Subcutaneous abdominal adipose tissue (tissue), 5 donors: ENCODE measurements around the gene TTPAL.

Experiments
- H3K27ac ChIP-seq: one replicate; pipeline ENCODE4 v1.7.0; 2013; ENCODE audit warnings: low read depth, mild to moderate bottlenecking, inconsistent platforms, low read length, moderate library complexity
- H3K27me3 ChIP-seq, 5 donors: one replicate each; pipeline ENCODE4 v1.7.0; 2013; ENCODE audit warnings: low read length in 5 of 5, inconsistent platforms in 1 of 5; ENCODE audit not compliant: control insufficient read depth in 5 of 5, insufficient read depth in 4 of 5
- H3K36me3 ChIP-seq, 5 donors: one replicate each; pipeline ENCODE4 v1.7.0; 2013; ENCODE audit warnings: low read length in 5 of 5; ENCODE audit not compliant: control insufficient read depth in 5 of 5, insufficient read depth in 5 of 5
- H3K4me1 ChIP-seq, 5 donors: one replicate each; pipeline ENCODE4 v1.7.0; 2013; ENCODE audit warnings: low read length in 5 of 5, mild to moderate bottlenecking in 3 of 5, moderate library complexity in 1 of 5; ENCODE audit not compliant: control insufficient read depth in 5 of 5, insufficient read depth in 5 of 5
- H3K4me3 ChIP-seq, 5 donors: one replicate each; pipeline ENCODE4 v1.7.0; 2013; ENCODE audit warnings: low read length in 5 of 5, low read depth in 1 of 5
- H3K9ac ChIP-seq, 5 donors: one replicate each; pipeline ENCODE4 v1.7.0; 2013; ENCODE audit warnings: low read length in 5 of 5, mild to moderate bottlenecking in 4 of 5, moderate library complexity in 3 of 5
- H3K9me3 ChIP-seq, 5 donors: one replicate each; pipeline ENCODE4 v1.7.0; 2013; ENCODE audit warnings: low read length in 5 of 5; ENCODE audit not compliant: control insufficient read depth in 5 of 5
- donor health status: healthy.
- donor health status: healthy.
- donor health status: healthy.
- donor health status: healthy.
- donor health status: healthy.

TTPAL gene

DNA sequence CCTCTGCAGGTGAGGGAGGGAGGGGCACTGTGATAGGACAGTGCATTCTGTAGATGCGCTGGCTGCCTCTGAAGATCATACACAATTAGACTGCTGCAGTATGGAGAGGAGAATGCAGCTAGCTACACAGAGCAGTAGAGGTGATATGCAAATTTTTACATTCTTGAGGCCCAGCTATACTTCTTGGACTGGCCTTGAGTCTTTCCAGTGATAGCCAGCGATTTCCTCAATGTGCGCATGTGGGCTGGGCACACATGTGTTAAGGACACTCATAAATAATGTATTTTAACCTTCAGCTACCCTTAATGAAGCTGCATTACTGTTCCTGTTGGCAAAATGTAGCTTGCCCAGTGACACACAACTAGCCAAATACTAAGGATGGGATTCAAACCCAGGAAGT is 19.0 kb downstream of the TTPAL start:
- peak overlapping the region; percentile 15 for H3K27ac ChIP-seq
- H3K4me1 ChIP-seq = peaks cover 0 to 16% (median 9%) of the 10 kb centered on the region in 5 donors
- peaks cover 58 to 90% (median 80%) of the 10 kb centered on the region in 5 donors for H3K36me3 ChIP-seq
- no peaks in the 10 kb centered on the region for H3K9me3 ChIP-seq
- no peaks in the 10 kb centered on the region for H3K27me3 ChIP-seq
- H3K4me3 ChIP-seq = no peak overlapping the region
- no peak overlapping the region for H3K9ac ChIP-seq

DNA sequence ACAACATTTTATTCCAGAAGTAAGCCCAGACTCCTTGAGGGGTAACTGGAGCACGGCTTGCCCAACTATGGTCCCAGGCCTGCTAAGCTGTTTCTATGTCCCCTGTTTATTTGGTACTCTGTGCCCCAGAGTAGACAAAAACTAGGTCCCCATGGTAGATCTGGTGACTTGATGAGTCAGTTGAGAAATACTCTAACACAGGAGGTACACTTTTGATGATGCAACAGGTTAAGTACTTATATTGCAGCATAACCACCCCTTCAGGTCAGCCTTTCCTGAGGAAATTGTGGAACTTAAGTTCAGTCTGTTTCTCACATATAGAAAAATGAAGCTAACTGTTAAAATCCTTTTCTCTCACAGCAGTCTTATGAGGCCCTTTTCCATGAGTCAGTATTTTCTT is 19.6 kb downstream of the TTPAL start:
- peaks cover 59 to 90% (median 79%) of the 10 kb centered on the region in 5 donors for H3K36me3 ChIP-seq
- peaks cover 0 to 16% (median 9%) of the 10 kb centered on the region in 5 donors for H3K4me1 ChIP-seq
- H3K9ac ChIP-seq = no peak overlapping the region
- no peaks in the 10 kb centered on the region for H3K27me3 ChIP-seq
- H3K27ac ChIP-seq = peak overlapping the region; percentile 15
- no peaks in the 10 kb centered on the region for H3K9me3 ChIP-seq
- H3K4me3 ChIP-seq = no peak overlapping the region

GRCh38 chr20:44495802-44496481 is 20.3 kb downstream of the TTPAL start:
- H3K36me3 ChIP-seq = peaks cover 62 to 93% (median 83%) of the 10 kb centered on the region in 5 donors
- no peaks in the 10 kb centered on the region for H3K9me3 ChIP-seq
- H3K9ac ChIP-seq = no peak overlapping the region
- no peaks in the 10 kb centered on the region for H3K27me3 ChIP-seq
- H3K4me1 ChIP-seq = peaks cover 0 to 16% (median 9%) of the 10 kb centered on the region in 5 donors
- H3K27ac ChIP-seq = peak overlapping the region; percentile 15
- H3K4me3 ChIP-seq = no peak overlapping the region

- H3K27ac ChIP-seq = no peak overlapping the region
- no peaks in the 10 kb centered on the region for H3K27me3 ChIP-seq
- H3K36me3 ChIP-seq = peaks cover 71 to 94% (median 86%) of the 10 kb centered on the region in 5 donors
- no peak overlapping the region for H3K9ac ChIP-seq
- H3K4me3 ChIP-seq = no peak overlapping the region
- peaks cover 0 to 6% (median 4%) of the 10 kb centered on the region in 5 donors for H3K4me1 ChIP-seq
- H3K9me3 ChIP-seq = no peaks in the 10 kb centered on the region
Observed at GRCh38 chr20:44496976-44497375, 21.3 kb downstream of the TTPAL start.

- H3K36me3 ChIP-seq = peaks cover 69 to 94% (median 88%) of the 10 kb centered on the region in 5 donors
- no peak overlapping the region for H3K9ac ChIP-seq
- H3K4me3 ChIP-seq = no peak overlapping the region
- H3K4me1 ChIP-seq = no peaks in the 10 kb centered on the region
- no peaks in the 10 kb centered on the region for H3K27me3 ChIP-seq
- no peaks in the 10 kb centered on the region for H3K9me3 ChIP-seq
- H3K27ac ChIP-seq = no peak overlapping the region
Observed at GRCh38 chr20:44497761-44498160, 22.1 kb downstream of the TTPAL start.

- Histone ChIP-seq H3K4me1 (no peaks in the 10 kb centered on the region), H3K27ac (no peak overlapping the region), H3K9me3 (no peaks in the 10 kb centered on the region), H3K36me3 (peaks cover 77 to 95% (median 89%) of the 10 kb centered on the region in 5 donors), H3K4me3 (no peak overlapping the region), H3K9ac (no peak overlapping the region), H3K27me3 (no peaks in the 10 kb centered on the region)
Observed at GRCh38 chr20:44500221-44500620, 24.5 kb downstream of the TTPAL start.

GRCh38 chr20:44501448-44501847 is 25.8 kb downstream of the TTPAL start:
- H3K27ac ChIP-seq = no peak overlapping the region
- H3K9ac ChIP-seq = no peak overlapping the region
- no peaks in the 10 kb centered on the region for H3K27me3 ChIP-seq
- H3K4me3 ChIP-seq = no peak overlapping the region
- H3K9me3 ChIP-seq = no peaks in the 10 kb centered on the region
- peaks cover 67 to 94% (median 82%) of the 10 kb centered on the region in 5 donors for H3K36me3 ChIP-seq
- H3K4me1 ChIP-seq = no peaks in the 10 kb centered on the region

- H3K4me3 ChIP-seq = no peak overlapping the region
- H3K9ac ChIP-seq = no peak overlapping the region
- H3K9me3 ChIP-seq = no peaks in the 10 kb centered on the region
- no peak overlapping the region for H3K27ac ChIP-seq
- H3K27me3 ChIP-seq = no peaks in the 10 kb centered on the region
- H3K36me3 ChIP-seq = peaks cover 65 to 95% (median 82%) of the 10 kb centered on the region in 5 donors
- H3K4me1 ChIP-seq = no peaks in the 10 kb centered on the region
Observed at GRCh38 chr20:44502968-44503367, 27.3 kb downstream of the TTPAL start.

DNA sequence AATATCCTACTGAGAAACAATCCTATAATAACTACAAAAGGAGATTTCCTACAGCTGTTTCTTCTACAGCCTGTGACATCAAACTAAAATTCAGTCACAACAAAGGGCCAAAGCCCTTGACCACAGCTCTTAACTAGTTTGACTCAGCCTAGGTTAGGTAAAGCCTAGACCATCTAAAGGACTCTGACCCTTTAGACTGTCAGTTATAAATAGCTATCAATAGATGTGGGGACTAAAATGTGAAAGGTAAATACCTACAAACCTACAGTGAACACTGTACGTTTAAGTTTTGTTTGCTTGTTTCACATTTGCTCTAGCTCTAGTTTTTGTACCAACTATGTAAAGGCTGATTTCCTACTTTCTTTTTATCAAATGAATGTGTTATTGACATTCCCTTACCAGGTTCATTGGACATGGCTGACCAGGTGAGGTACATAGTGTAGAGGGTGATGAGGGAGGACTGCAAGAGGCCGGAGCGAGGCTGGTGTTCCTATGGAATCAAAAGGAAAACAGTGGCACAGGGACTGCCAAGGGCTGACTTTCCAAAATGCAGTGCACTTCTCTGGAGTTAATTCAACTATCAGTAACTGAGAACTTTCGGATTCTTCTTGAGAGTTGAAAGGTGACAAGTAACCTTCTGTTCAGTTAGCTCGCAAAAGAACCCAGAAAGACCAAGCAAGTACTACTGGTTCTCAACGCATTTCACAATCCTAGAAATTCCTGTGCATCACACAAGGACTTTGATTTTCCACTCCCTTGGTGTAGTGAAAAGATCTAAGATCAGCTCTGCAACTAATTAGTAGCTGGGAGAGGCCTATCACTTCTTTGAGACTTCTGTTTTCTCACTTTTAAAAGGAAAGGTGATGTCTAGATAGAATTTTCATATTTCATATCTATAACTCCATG is 29.0 kb downstream of the TTPAL start:
- no peak overlapping the region for H3K27ac ChIP-seq
- H3K27me3 ChIP-seq = no peaks in the 10 kb centered on the region
- peaks cover 66 to 96% (median 86%) of the 10 kb centered on the region in 5 donors for H3K36me3 ChIP-seq
- no peak overlapping the region for H3K4me3 ChIP-seq
- H3K4me1 ChIP-seq = no peaks in the 10 kb centered on the region
- no peaks in the 10 kb centered on the region for H3K9me3 ChIP-seq
- no peak overlapping the region for H3K9ac ChIP-seq

DNA sequence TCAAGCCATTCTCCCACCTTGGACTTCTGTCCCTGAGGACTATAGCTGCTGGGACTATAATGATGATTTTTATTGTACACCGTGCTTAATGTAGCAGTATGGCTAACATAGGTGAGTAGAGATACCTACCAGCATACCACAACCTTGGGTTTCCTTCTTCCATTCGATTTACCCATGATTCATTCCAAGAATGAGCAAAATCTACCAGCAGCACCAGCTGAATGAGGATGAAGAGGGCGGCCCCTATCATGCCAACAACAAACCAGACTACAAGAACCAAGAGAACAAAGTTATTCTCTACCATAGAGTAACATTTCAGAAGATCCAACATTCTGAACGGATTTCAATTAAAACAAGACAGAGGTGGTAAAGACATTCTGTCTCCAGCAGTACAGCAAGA is 34.1 kb downstream of the TTPAL start:
- Histone ChIP-seq H3K9ac (no peak overlapping the region), H3K27me3 (no peaks in the 10 kb centered on the region), H3K9me3 (no peaks in the 10 kb centered on the region), H3K4me1 (peaks cover 0 to 13% (median 9%) of the 10 kb centered on the region in 5 donors), H3K4me3 (no peak overlapping the region), H3K27ac (no peak overlapping the region), H3K36me3 (peaks cover 46 to 81% (median 59%) of the 10 kb centered on the region in 5 donors)
